PC-3 (cell line): ENCODE data around the gene TFEB. TPM values are rescaled to one million over a fixed set of nuclear protein-coding genes. Genes with fewer than 3 reads are reported as not detected.

Experiments used
- ATAC-seq: fragments of 200-7000 bp; cut with Tn5 transposase; 2 replicates; pipeline ENCODE4 v1.9.1; 2020; ENCODE audit warnings: mild to moderate bottlenecking, moderate library complexity
- BruUV-seq: library from RNA; stranded (reverse); fragments of 400-500 nt; replicated peaks from 2 replicates; lab custom pipeline; 2021; lab: Mats Ljungman, UMichigan
- CTCF ChIA-PET: fragments of 300-600 bp; sonication (Branson Sonifier 250); formaldehyde crosslinking; loops from one replicate; lab custom pipeline; 2022; ENCODE audit warnings: antibody characterized with exemption; lab: Charles Lee
- POLR2A ChIA-PET: fragments of 300-600 bp; sonication (Branson Sonifier 250); formaldehyde crosslinking; loops from one replicate; lab custom pipeline; 2022; ENCODE audit warnings: antibody characterized with exemption; ENCODE audit not compliant: unreplicated experiment; lab: Charles Lee
- DNase-seq: peaks from one replicate; pipeline ENCODE4 v3.0.0-alpha.2; 2015
- H2AFZ ChIP-seq: fragments of 300-600 bp; sonication (generic); 2 replicates; pipeline ENCODE4 v1.6.0; 2016; ENCODE audit warnings: antibody characterized with exemption, low read length
- H3F3A ChIP-seq: fragments of 300-600 bp; sonication (generic); one replicate; pipeline ENCODE4 v1.6.0; 2017; ENCODE audit warnings: antibody characterized with exemption, low read length, control low read depth, mild to moderate bottlenecking; ENCODE audit not compliant: unreplicated experiment
- H3K27ac ChIP-seq: fragments of 300-600 bp; sonication (generic); 2 replicates; pipeline ENCODE4 v1.5.1; 2016; ENCODE audit warnings: mild to moderate bottlenecking, low read length
- H3K27me3 ChIP-seq: fragments of 300-600 bp; sonication (generic); 2 replicates; pipeline ENCODE4 v1.6.1; 2016; ENCODE audit warnings: low read length, mixed read lengths
- H3K36me3 ChIP-seq: fragments of 300-600 bp; sonication (generic); 2 replicates; pipeline ENCODE4 v1.6.1; 2016; ENCODE audit warnings: low read depth, mixed run types, low read length, mixed read lengths
- H3K4me1 ChIP-seq: fragments of 300-600 bp; sonication (generic); 2 replicates; pipeline ENCODE4 v1.5.1; 2016; ENCODE audit warnings: low read length; ENCODE audit not compliant: insufficient read depth
- H3K4me2 ChIP-seq: fragments of 300-600 bp; sonication (generic); 2 replicates; pipeline ENCODE4 v1.6.0; 2016; ENCODE audit warnings: low read length
- H3K4me3 ChIP-seq: fragments of 300-600 bp; sonication (generic); 2 replicates; pipeline ENCODE4 v1.5.1; 2016; ENCODE audit warnings: mild to moderate bottlenecking, low read length, mixed read lengths
- H3K79me2 ChIP-seq: fragments of 300-600 bp; sonication (generic); 2 replicates; pipeline ENCODE4 v1.6.1; 2017; ENCODE audit warnings: low read length, mixed read lengths
- H3K9ac ChIP-seq: fragments of 300-600 bp; sonication (generic); 2 replicates; pipeline ENCODE4 v1.6.0; 2016; ENCODE audit warnings: mild to moderate bottlenecking, low read length
- H3K9me2 ChIP-seq: fragments of 300-600 bp; sonication (generic); replicated peaks from 2 replicates; pipeline ENCODE4 v1.6.1; 2016; ENCODE audit warnings: mixed run types, low read length, mixed read lengths
- H3K9me3 ChIP-seq: fragments of 300-600 bp; sonication (generic); 2 replicates; pipeline ENCODE4 v1.6.1; 2016; ENCODE audit warnings: low read length, mixed read lengths
- H4K20me1 ChIP-seq: fragments of 300-600 bp; sonication (generic); 2 replicates; pipeline ENCODE4 v1.6.1; 2016; ENCODE audit warnings: low read length, mixed read lengths
- EZH2 ChIP-seq: fragments of 300-600 bp; sonication (generic); IDR thresholded peaks from one replicate; pipeline ENCODE4 v1.6.1; 2017; ENCODE audit warnings: antibody characterized with exemption, mild to moderate bottlenecking, low read length; ENCODE audit not compliant: unreplicated experiment
- EZH2phosphoT487 ChIP-seq: fragments of 300-600 bp; sonication (generic); IDR thresholded peaks from 2 replicates; pipeline ENCODE4 v1.6.1; 2018; ENCODE audit warnings: mild to moderate bottlenecking, antibody characterized with exemption, low read length, borderline replicate concordance
- intact Hi-C: fragments of 100-400 bp; cut with micrococcal nuclease; formaldehyde crosslinking; loops from 2 replicates; pipeline ENCODE4 v1.9.0; 2023
- total RNA-seq: library from RNA; depleted of rRNA; stranded (reverse); fragments of >200 nt; gene quantifications from 2 replicates; pipeline ENCODE4 v1.2.3, GENCODE V29; 2014
- TF ChIP-seq, protein P1 (sequence below): fragments of 300-600 bp; sonication (generic); conservative IDR thresholded peaks from 2 replicates; pipeline ENCODE4 v1.5.1; 2017; ENCODE audit warnings: antibody characterized with exemption, low read depth, mild to moderate bottlenecking, low read length

The TFEB gene
- total RNA-seq, 1 experiment from 2014 or later: 4.2 TPM

DNA sequence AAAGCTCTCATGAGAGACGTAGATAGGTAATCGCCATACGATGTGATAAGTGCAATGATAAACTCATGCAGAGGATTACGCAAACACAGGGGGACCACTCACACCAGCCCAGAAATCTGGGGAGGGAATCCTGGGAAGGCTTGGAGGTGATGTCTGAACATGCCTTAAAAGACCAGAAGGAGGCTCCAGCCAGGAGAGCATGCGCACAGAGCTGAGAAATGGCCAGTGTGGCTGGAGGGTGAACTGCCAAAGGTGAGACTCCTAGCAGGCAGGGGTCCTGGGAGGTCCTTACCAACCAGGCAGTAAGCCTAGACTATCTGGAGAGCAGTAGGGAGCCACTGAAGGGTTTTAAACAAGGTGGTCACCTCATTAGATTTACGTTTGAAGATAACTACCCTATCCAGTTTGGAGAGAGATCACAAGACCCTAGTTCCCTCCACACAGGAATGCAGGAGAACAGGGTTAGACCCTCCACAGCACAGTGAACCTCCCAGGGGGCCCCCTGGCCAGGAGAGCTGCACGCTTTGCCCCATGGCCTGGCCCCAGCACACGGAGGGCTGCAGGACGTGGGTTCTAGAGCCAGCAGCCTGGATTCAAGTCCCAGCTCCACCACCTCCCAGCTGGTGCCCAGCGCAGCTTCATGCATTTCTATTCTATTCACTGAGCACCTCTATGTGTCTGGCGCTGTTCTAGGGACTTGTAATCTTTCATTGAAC lies 84.0 kb downstream of the TFEB start:
- peaks cover 7% of the 10 kb centered on the region; the same call in 1 of the 2 replicates for H3K4me1 ChIP-seq
- H3K27ac ChIP-seq: no peak overlapping the region
- intact Hi-C loops: no loop called here
- POLR2A ChIA-PET: no interaction called here
- no peaks in the 10 kb centered on the region for H3F3A ChIP-seq
- H3K27me3 ChIP-seq: no peaks in the 10 kb centered on the region
- no peaks in the 10 kb centered on the region for H3K9me3 ChIP-seq
- no TSS peak for BruUV-seq
- TF ChIP-seq, protein P1, sequence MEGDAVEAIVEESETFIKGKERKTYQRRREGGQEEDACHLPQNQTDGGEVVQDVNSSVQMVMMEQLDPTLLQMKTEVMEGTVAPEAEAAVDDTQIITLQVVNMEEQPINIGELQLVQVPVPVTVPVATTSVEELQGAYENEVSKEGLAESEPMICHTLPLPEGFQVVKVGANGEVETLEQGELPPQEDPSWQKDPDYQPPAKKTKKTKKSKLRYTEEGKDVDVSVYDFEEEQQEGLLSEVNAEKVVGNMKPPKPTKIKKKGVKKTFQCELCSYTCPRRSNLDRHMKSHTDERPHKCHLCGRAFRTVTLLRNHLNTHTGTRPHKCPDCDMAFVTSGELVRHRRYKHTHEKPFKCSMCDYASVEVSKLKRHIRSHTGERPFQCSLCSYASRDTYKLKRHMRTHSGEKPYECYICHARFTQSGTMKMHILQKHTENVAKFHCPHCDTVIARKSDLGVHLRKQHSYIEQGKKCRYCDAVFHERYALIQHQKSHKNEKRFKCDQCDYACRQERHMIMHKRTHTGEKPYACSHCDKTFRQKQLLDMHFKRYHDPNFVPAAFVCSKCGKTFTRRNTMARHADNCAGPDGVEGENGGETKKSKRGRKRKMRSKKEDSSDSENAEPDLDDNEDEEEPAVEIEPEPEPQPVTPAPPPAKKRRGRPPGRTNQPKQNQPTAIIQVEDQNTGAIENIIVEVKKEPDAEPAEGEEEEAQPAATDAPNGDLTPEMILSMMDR: no peak
- TF ChIP-seq EZH2phosphoT487 (no peak), EZH2 (no peak)
- no peaks in the 10 kb centered on the region for H3K79me2 ChIP-seq
- no peaks in the 10 kb centered on the region for H4K20me1 ChIP-seq
- H3K36me3 ChIP-seq: peaks cover 5% of the 10 kb centered on the region
- ATAC-seq (no peak), DNase-seq (no peak)
- no peak overlapping the region for H3K4me2 ChIP-seq
- H3K9me2 ChIP-seq: no peaks in the 10 kb centered on the region
- H3K4me3 ChIP-seq: no peak overlapping the region
- H2AFZ ChIP-seq: no peak overlapping the region
- no peak overlapping the region for H3K9ac ChIP-seq
- CTCF ChIA-PET: no interaction called here

GRCh38 chr6:41650120-41650519 lies 85.3 kb downstream of the TFEB start:
- H3K79me2 ChIP-seq: no peaks in the 10 kb centered on the region
- H4K20me1 ChIP-seq: no peaks in the 10 kb centered on the region
- ChIA-PET CTCF (no interaction called here), POLR2A (no interaction called here)
- DNase-seq: no peak
- H2AFZ ChIP-seq: no peak overlapping the region
- TF ChIP-seq EZH2 (no peak), EZH2phosphoT487 (no peak)
- TF ChIP-seq, protein P1: no peak
- no peak overlapping the region for H3K4me2 ChIP-seq
- no peak overlapping the region for H3K9ac ChIP-seq
- H3K9me3 ChIP-seq: no peaks in the 10 kb centered on the region
- peaks cover 5% of the 10 kb centered on the region for H3K36me3 ChIP-seq
- no peak overlapping the region for H3K27ac ChIP-seq
- ATAC-seq: no peak
- no peaks in the 10 kb centered on the region for H3K9me2 ChIP-seq
- H3K27me3 ChIP-seq: no peaks in the 10 kb centered on the region
- no peaks in the 10 kb centered on the region for H3F3A ChIP-seq
- peaks cover 7% of the 10 kb centered on the region; the same call in 1 of the 2 replicates for H3K4me1 ChIP-seq
- no TSS peak for BruUV-seq
- intact Hi-C loops: no loop called here
- no peak overlapping the region for H3K4me3 ChIP-seq

GRCh38 chr6:41649596-41649995 lies 85.8 kb downstream of the TFEB start:
- Histone ChIP-seq H3K27ac (no peak overlapping the region), H3K36me3 (peaks cover 5% of the 10 kb centered on the region), H3F3A (no peaks in the 10 kb centered on the region), H3K9me2 (no peaks in the 10 kb centered on the region), H3K4me3 (no peak overlapping the region), H4K20me1 (no peaks in the 10 kb centered on the region), H3K4me1 (peaks cover 7% of the 10 kb centered on the region; the same call in 1 of the 2 replicates), H3K4me2 (no peak overlapping the region), H3K9me3 (no peaks in the 10 kb centered on the region), H3K27me3 (no peaks in the 10 kb centered on the region), H3K9ac (no peak overlapping the region), H3K79me2 (no peaks in the 10 kb centered on the region), H2AFZ (no peak overlapping the region)
- ChIA-PET POLR2A (no interaction called here), CTCF (no interaction called here)
- no peak for TF ChIP-seq EZH2phosphoT487
- no peak for TF ChIP-seq EZH2
- TF ChIP-seq, protein P1: no peak
- ATAC-seq (no peak), DNase-seq (no peak)
- intact Hi-C loops: no loop called here
- BruUV-seq: no TSS peak
